ENCODE data around the gene TUBB2B.
A peak's percentile ranks its signal among the peaks of the same experiment; 100 is the strongest.
"Not testable (repeated sequence)": the region's sequence is repeated elsewhere in the genome, so short reads cannot be mapped to it uniquely, and the experiment has no call there.

TUBB2B gene

GRCh38 chr6:3258201-3258600 is 30.7 kb upstream of the TUBB2B start:
- no peak for DNase-seq

- no peak for DNase-seq
Observed at GRCh38 chr6:3253597-3253961, 26.1 kb upstream of the TUBB2B start.

DNA sequence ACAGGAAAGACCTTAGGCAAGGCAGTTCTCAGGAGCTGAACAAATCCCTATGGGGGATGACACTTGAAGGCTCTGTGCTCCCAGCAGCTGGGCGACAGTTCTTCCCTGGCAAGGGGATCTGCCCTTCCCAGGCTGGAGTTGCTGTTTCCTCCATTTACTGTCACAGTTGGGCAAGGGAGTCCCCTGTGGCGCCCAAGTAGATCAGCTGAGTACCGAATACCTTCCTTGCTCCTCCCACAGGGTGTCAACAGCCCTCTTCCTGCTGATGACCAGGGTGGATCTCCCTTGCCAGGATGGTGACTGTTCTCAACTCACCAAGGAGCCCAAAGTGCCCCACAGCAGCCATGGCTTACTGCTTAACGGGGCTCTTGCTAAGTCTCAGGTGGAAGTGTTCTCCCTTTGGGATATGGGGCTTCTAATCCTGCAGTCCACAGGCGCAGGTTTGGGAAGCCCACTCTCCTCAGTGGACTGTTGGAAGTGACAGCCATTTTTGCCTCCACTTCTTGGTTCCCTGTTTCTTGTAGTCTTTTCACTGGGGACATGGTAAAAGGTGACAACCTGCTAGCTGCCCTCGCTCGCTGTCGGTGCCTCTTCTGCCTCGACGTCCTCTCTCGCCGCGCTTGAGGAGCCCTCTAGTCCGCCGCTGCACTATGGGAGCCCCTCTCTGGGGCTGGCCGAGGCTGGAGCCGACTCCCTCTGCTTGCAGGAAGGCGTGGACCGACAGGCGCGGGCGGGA is 25.6 kb upstream of the TUBB2B start:
- DNase-seq: no peak

DNA sequence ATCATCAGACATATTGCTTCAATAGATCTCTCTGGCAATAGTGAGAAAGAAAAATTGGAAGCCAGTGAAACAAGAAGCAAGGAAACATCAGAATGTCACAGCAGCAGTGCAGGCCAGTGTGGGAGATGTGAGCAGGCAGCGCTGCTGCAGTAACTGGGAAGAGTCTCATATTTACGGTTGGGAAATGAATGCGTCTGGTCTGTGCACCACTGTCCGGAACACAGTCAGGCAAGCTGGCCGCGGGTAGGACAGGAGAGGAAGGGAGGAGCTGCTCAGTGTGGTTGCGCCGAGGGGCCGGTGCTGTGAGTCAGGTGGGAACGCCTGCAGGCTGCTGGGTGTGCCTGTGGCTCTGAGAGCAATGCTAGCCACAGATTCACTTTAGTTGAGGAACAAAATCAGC is 24.9 kb upstream of the TUBB2B start:
- DNase-seq: no peak

- DNase-seq: peak; percentile 78 to 79
Observed at GRCh38 chr6:3251462-3252314, 24.2 kb upstream of the TUBB2B start.

- DNase-seq: no peak
Observed at GRCh38 chr6:3250231-3250675, 22.8 kb upstream of the TUBB2B start.

GRCh38 chr6:3249821-3250220 is 22.4 kb upstream of the TUBB2B start:
- DNase-seq: no peak

- no peak for DNase-seq
Observed at GRCh38 chr6:3247255-3248146, 20.0 kb upstream of the TUBB2B start.

DNA sequence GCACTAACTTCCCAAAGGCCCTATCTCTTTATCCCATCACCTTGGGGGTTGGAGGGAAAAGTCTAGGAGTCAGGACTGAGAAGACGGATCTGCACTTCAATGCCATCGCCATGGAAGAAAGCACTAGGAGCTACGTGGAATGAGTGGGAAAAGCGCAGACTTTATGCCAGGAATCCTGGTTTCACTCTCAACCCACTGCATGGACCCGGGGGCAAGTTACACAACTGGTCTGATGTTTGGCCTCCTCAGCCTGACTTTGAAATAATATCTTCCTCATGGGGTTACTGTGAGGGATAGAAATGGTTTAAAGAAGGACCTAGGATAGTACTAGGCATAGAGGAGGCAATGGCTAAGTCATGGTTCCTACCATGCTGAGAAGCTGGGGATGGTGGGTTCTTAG is 17.8 kb upstream of the TUBB2B start:
- no peak for DNase-seq

- DNase-seq: not testable (repeated sequence)
Observed at GRCh38 chr6:3244832-3245161, 17.3 kb upstream of the TUBB2B start.

GRCh38 chr6:3244003-3244831 is 16.8 kb upstream of the TUBB2B start:
- DNase-seq: no peak

- DNase-seq: no peak
Observed at GRCh38 chr6:3242768-3243167, 15.3 kb upstream of the TUBB2B start.

GRCh38 chr6:3241745-3242144 is 14.3 kb upstream of the TUBB2B start:
- DNase-seq: not testable (repeated sequence)

DNA sequence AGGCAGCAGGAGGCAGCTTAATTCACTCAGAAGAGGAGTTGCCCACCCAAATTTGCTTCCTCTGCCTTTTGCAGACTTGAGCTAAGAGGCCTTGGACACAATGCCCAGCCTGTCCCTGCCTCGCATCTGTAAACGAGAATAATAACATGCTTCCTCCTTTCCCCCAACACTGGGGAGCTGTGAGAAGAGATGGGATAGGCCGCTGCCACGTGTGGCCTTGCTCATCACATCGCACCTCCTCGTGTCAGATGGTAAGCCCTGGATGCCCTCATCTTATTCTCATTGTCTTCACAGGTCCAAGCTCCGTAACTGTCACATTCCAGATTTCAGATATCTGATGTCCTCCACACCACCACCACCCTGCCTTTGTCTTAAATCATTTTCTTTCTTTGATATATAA is 13.1 kb upstream of the TUBB2B start:
- no peak for DNase-seq

DNA sequence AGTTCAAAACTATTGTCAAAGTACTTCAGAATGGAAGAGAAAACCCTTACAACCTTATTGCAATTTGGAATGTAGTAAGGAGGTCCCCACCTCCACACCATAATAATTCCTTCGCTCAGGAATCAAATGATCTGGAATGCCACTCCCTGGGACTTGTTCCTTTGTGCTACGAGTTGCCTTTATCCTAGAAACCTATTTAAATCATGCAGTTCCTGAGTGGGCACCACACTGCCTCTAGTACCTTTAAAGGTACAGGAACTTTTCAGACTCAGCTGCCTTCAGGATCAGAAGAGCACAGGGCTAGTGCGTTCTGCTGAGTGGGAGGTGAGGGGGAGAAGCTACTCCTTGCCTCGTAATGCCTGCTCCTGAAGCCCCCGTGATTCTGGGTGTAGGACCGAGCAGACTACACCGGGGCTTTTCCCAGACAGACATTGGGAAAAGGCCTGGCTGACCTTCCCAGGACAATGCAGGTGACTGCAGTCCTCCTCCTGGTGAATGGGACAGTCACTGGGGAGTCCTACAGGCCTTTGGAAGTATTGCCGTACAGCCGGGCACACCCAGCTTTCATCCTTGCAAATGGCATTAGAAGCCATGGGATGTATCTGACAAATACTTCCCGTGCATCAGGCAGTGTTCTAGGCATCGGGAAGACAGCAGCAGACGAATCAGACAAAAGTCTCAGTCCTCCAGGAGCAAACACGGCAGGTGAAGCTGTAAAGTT is 11.8 kb upstream of the TUBB2B start:
- DNase-seq: no peak

DNA sequence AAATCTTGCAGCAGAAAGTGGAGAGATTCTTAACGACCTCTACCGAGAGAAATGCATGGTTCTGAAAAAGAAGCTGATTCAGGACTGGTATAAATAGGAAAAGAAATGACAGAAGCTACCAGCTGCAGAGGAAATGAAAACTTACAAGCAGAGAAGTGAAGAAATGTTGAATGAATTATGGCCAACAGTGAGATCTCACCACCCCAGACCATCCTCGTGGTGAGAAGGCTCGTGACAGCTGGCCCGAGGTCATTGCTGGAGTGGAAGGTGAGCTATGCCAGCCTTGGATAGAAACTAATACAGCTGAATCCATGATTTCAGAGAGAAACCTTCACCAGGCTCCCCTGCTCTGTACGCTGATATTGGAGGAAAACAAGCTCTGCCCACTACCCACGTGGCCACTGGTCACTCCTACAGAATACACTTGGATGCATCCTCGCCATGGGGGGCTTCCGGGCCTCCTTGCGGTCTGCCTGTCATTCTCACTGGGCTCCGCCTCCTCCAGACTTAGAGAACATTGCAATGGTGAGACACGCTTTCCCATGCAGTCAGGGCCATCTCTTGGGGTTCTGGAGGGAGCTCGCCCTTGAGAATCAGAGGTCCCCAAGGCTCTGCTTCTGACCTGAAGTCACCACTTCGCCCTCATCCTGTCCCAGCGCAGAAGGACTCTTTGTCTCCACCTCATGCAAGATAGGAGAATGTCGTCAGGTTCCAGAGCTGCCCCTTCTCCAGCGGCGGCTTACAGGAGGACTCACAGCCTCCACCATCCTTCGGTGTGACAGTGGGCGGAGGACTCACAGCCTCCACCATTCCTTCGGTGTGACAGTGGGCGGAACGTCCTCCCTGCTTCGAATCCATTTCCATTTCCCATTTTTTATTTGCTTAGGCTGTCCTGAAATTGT is 10.6 kb upstream of the TUBB2B start:
- DNase-seq: no peak

DNA sequence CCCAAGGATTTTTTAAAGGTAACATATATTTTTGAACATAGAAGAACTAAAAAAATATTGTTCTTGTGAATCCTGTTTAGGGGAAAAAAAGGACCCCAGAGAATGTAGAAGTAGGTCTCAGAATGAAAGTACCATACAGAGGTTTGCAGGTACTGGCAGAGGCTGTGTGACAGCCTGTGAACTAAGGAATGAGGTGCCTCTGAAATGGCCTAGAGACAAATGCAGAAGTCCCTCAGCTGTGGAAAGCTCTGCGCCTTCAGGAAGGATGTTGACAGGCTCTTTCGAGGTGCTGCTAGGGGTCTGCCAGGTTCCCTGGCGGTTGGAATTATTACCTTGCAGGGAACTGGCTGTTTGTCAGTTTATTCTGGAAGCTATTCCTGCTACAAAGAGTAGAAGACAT is 8.6 kb upstream of the TUBB2B start:
- DNase-seq: no peak

DNA sequence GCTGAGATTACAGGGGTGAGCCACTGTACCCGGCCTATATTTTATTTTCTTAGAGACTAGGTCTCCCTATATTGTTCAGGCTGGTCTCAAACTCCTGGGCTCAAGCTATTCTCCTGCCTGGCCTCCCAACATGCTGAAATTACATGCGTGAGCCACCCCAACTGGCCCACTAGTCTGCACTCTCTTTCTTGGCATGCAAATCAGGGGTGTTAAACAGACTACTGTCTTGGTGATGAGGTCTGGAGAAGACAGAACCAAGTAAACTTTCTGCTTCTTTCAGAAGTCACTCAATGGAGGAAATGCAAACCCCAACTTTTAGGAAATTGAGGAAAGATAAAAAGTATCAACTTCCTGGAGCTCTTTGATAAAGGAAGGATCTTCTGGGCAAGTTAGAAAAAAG is 8.0 kb upstream of the TUBB2B start:
- DNase-seq: no peak

GRCh38 chr6:3233904-3234303 is 6.5 kb upstream of the TUBB2B start:
- no peak for DNase-seq

GRCh38 chr6:3233321-3233720 is 5.9 kb upstream of the TUBB2B start:
- DNase-seq: no peak

All from stimulated activated CD4-positive, alpha-beta T cell treated with anti-CD3 and anti-CD28 coated beads, Interleukin-2, amount 100 ng/mL, for 48 hours (primary cell).